Activated T-cell treated with anti-CD3 and anti-CD28 coated beads, Interleukin-2, amount 50 U/mL, for 4 hours (primary cell): Measurements from ENCODE around the gene ZSWIM5. TPM values are rescaled to one million over a fixed set of nuclear protein-coding genes. Genes with fewer than 3 reads are reported as not detected.
A peak's percentile ranks its signal among the peaks of the same experiment; 100 is the strongest.
"Not testable (repeated sequence)": the region's sequence is repeated elsewhere in the genome, so short reads cannot be mapped to it uniquely, and the experiment has no call there.

Experiments
- ATAC-seq, 2 donors: fragments of 200-7000 bp; cut with Tn5 transposase; one replicate each; pipeline ENCODE4 v1.10.0; 2021
- DNase-seq: peaks from one replicate; pipeline ENCODE4 v3.0.0-alpha.2; 2020
- H3K27me3 Mint-ChIP-seq: one replicate; pipeline ENCODE4 v1.8.0; 2021; ENCODE audit warnings: low read depth, mixed read lengths
- H3K36me3 Mint-ChIP-seq: one replicate; pipeline ENCODE4 v1.8.0; 2022; ENCODE audit warnings: mixed read lengths; ENCODE audit not compliant: insufficient read depth
- H3K4me1 Mint-ChIP-seq: one replicate; pipeline ENCODE4 v1.8.0; 2021; ENCODE audit warnings: low read depth, mixed read lengths
- H3K4me3 Mint-ChIP-seq: one replicate; pipeline ENCODE4 v1.8.0; 2021; ENCODE audit warnings: mild to moderate bottlenecking, moderate library complexity, mixed read lengths
- H3K9me3 Mint-ChIP-seq: one replicate; pipeline ENCODE4 v1.8.0; 2021; ENCODE audit warnings: mixed read lengths
- total RNA-seq, 3 donors: library from RNA; stranded (reverse); gene quantifications; one replicate each; pipeline ENCODE4 v1.2.1, GENCODE V29; 2021

The ZSWIM5 gene
- total RNA-seq, 3 donors from 2014 or later, result 0.63 to 1.1 (median 0.68) TPM

- ATAC-seq (no peak), DNase-seq (no peak)
- Mint-ChIP-seq H3K36me3 (no peaks in the 10 kb centered on the region), H3K9me3 (no peaks in the 10 kb centered on the region), H3K4me1 (no peaks in the 10 kb centered on the region), H3K4me3 (no peak overlapping the region), H3K27me3 (no peaks in the 10 kb centered on the region)
Observed at GRCh38 chr1:44995467-44996238, 210.8 kb downstream of the ZSWIM5 start.

- ATAC-seq (no peak), DNase-seq (no peak)
- Mint-ChIP-seq H3K4me1 (no peaks in the 10 kb centered on the region), H3K36me3 (no peaks in the 10 kb centered on the region), H3K9me3 (no peaks in the 10 kb centered on the region), H3K27me3 (no peaks in the 10 kb centered on the region), H3K4me3 (no peak overlapping the region)
Observed at GRCh38 chr1:44994309-44994898, 212.0 kb downstream of the ZSWIM5 start.

GRCh38 chr1:44988531-44989156, 217.8 kb downstream of the ZSWIM5 start:
- H3K27me3 Mint-ChIP-seq, result no peaks in the 10 kb centered on the region
- ATAC-seq (no peak), DNase-seq (no peak)
- H3K4me3 Mint-ChIP-seq, result no peak overlapping the region
- H3K36me3 Mint-ChIP-seq, result peaks cover 2% of the 10 kb centered on the region
- H3K4me1 Mint-ChIP-seq, result peaks cover 18% of the 10 kb centered on the region
- no peaks in the 10 kb centered on the region for H3K9me3 Mint-ChIP-seq

GRCh38 chr1:44985747-44986359, 220.6 kb downstream of the ZSWIM5 start:
- no peak for DNase-seq

GRCh38 chr1:44977372-44977771, 229.0 kb downstream of the ZSWIM5 start:
- H3K36me3 Mint-ChIP-seq, result peaks cover 39% of the 10 kb centered on the region
- H3K27me3 Mint-ChIP-seq, H3K4me3 Mint-ChIP-seq, H3K4me1 Mint-ChIP-seq, ATAC-seq, H3K9me3 Mint-ChIP-seq, DNase-seq: not testable (repeated sequence)

More at GRCh38 chr1:44985747-44986359, 220.6 kb downstream of the ZSWIM5 start:
- H3K9me3 Mint-ChIP-seq, result no peaks in the 10 kb centered on the region
- H3K27me3 Mint-ChIP-seq, result no peaks in the 10 kb centered on the region
- H3K36me3 Mint-ChIP-seq, result peaks cover 11% of the 10 kb centered on the region
- peak overlapping the region; percentile 98 for H3K4me3 Mint-ChIP-seq
- no peak for ATAC-seq
- H3K4me1 Mint-ChIP-seq, result peaks cover 23% of the 10 kb centered on the region

GRCh38 chr1:44976252-44976651, 230.2 kb downstream of the ZSWIM5 start:
- no peaks in the 10 kb centered on the region for H3K9me3 Mint-ChIP-seq
- no peak overlapping the region for H3K4me3 Mint-ChIP-seq
- peaks cover 3% of the 10 kb centered on the region for H3K4me1 Mint-ChIP-seq
- ATAC-seq, result no peak
- peaks cover 36% of the 10 kb centered on the region for H3K36me3 Mint-ChIP-seq
- no peaks in the 10 kb centered on the region for H3K27me3 Mint-ChIP-seq
- DNase-seq, result no peak

GRCh38 chr1:44973645-44974044, 232.8 kb downstream of the ZSWIM5 start:
- DNase-seq (no peak), ATAC-seq (no peak)
- Mint-ChIP-seq H3K9me3 (no peaks in the 10 kb centered on the region), H3K36me3 (peaks cover 24% of the 10 kb centered on the region), H3K27me3 (no peaks in the 10 kb centered on the region), H3K4me3 (no peak overlapping the region), H3K4me1 (peaks cover 3% of the 10 kb centered on the region)

- Mint-ChIP-seq H3K9me3 (no peaks in the 10 kb centered on the region), H3K36me3 (peaks cover 6% of the 10 kb centered on the region), H3K4me3 (no peak overlapping the region), H3K27me3 (no peaks in the 10 kb centered on the region), H3K4me1 (peaks cover 3% of the 10 kb centered on the region)
- DNase-seq (no peak), ATAC-seq (no peak)
Observed at GRCh38 chr1:44970317-44970716, 236.1 kb downstream of the ZSWIM5 start.

Other genes starting within 250 kb of the ZSWIM5 start
- gene EIF2B3, start 220.0 kb downstream of the ZSWIM5 start, total RNA-seq, result 10 to 100 TPM; 61.8 to 67.2 (median 66.7) TPM
- 10 to 100 TPM; 27.4 to 30.4 (median 30.2) TPM for gene HECTD3, start 195.3 kb downstream of the ZSWIM5 start, total RNA-seq
- gene UROD, start 194.4 kb downstream of the ZSWIM5 start, total RNA-seq, result 100 to 1,000 TPM in 1 of 3 donors, 10 to 100 TPM in 2; 95.0 to 112 (median 99.1) TPM
- 10 to 100 TPM; 32.9 to 55.9 (median 45.6) TPM for gene HPDL, start 120.3 kb upstream of the ZSWIM5 start, total RNA-seq
- 10 to 100 TPM; 43.2 to 49.2 (median 45.8) TPM for gene TOE1, start 133.6 kb upstream of the ZSWIM5 start, total RNA-seq
- 10 to 100 TPM; 52.0 to 57.0 (median 54.4) TPM for gene MUTYH, start 133.8 kb upstream of the ZSWIM5 start, total RNA-seq